Hepatocyte (in vitro differentiated cells): ENCODE measurements around the gene HPCAL1. TPM values are rescaled to one million over a fixed set of nuclear protein-coding genes. Genes with fewer than 3 reads are reported as not detected.

Experiments
- DNase-seq: peaks from one replicate; pipeline ENCODE4 v3.0.0-alpha.2; 2016; ENCODE audit warnings: low spot score
- H2AFZ ChIP-seq: fragments of 200-600 bp; sonication (generic); 2 replicates; pipeline ENCODE4 v1.6.0; 2016; ENCODE audit warnings: antibody characterized with exemption, mild to moderate bottlenecking
- H3K27ac ChIP-seq: fragments of 200-600 bp; sonication (generic); 2 replicates; pipeline ENCODE4 v1.5.1; 2016; ENCODE audit warnings: mild to moderate bottlenecking
- H3K27me3 ChIP-seq: fragments of 200-600 bp; sonication (generic); 2 replicates; pipeline ENCODE4 v1.6.1; 2016
- H3K36me3 ChIP-seq: fragments of 200-600 bp; sonication (generic); replicated peaks from 2 replicates; pipeline ENCODE4 v1.5.1; 2016; ENCODE audit warnings: low read depth; ENCODE audit not compliant: insufficient read depth
- H3K4me1 ChIP-seq: fragments of 200-600 bp; sonication (generic); 2 replicates; pipeline ENCODE4 v1.5.1; 2016; ENCODE audit warnings: mild to moderate bottlenecking, moderate library complexity; ENCODE audit not compliant: insufficient read depth
- H3K4me2 ChIP-seq: fragments of 200-600 bp; sonication (generic); 2 replicates; pipeline ENCODE4 v1.6.0; 2016
- H3K4me3 ChIP-seq: fragments of 200-600 bp; sonication (generic); 2 replicates; pipeline ENCODE4 v1.5.1; 2016; ENCODE audit warnings: mild to moderate bottlenecking
- H3K79me2 ChIP-seq: fragments of 200-600 bp; sonication (generic); 2 replicates; pipeline ENCODE4 v1.6.0; 2017; ENCODE audit warnings: mild to moderate bottlenecking
- H3K9me2 ChIP-seq: fragments of 200-600 bp; sonication (generic); replicated peaks from 2 replicates; pipeline ENCODE4 v1.6.0; 2017; ENCODE audit warnings: mild to moderate bottlenecking; ENCODE audit not compliant: insufficient read depth
- H3K9me3 ChIP-seq: fragments of 200-600 bp; sonication (generic); 2 replicates; pipeline ENCODE4 v1.5.1; 2016; ENCODE audit warnings: low read depth, mild to moderate bottlenecking
- H4K20me1 ChIP-seq: fragments of 200-600 bp; sonication (generic); 2 replicates; pipeline ENCODE4 v1.6.0; 2016; ENCODE audit warnings: mild to moderate bottlenecking; ENCODE audit not compliant: insufficient read depth, poor library complexity, severe bottlenecking
- CTCF ChIP-seq: fragments of 200-600 bp; sonication (generic); IDR thresholded peaks from 2 replicates; pipeline ENCODE4 v1.5.1; 2016; ENCODE audit warnings: antibody characterized with exemption, mild to moderate bottlenecking; ENCODE audit not compliant: poor library complexity
- EZH2 ChIP-seq: fragments of 200-600 bp; sonication (generic); IDR thresholded peaks from 2 replicates; pipeline ENCODE4 v1.6.1; 2016; ENCODE audit warnings: antibody characterized with exemption, mild to moderate bottlenecking, borderline replicate concordance
- EZH2phosphoT487 ChIP-seq: fragments of 200-600 bp; sonication (generic); IDR thresholded peaks from one replicate; pipeline ENCODE4 v1.6.1; 2018; ENCODE audit warnings: antibody characterized with exemption, mild to moderate bottlenecking, low read depth, moderate library complexity; ENCODE audit not compliant: unreplicated experiment, severe bottlenecking
- WGBS: methylation state at CpG from one replicate; pipeline ENCODE4 v1.1.6; 2016; ENCODE audit warnings: low lambda C conversion rate; ENCODE audit errors: missing lambda C conversion rate; 5-methylcytosine and 5-hydroxymethylcytosine counted together
- polyA plus RNA-seq: library from polyadenylated mRNA; unstranded; fragments of >200 nt; fragmentation: Nextera tagmentation; extraction: Ambion mirVana; gene quantifications from 2 replicates; pipeline ENCODE4 v1.2.1, GENCODE V29; 2016
- total RNA-seq: library from RNA; depleted of rRNA; stranded (reverse); fragments of >200 nt; gene quantifications from 2 replicates; pipeline ENCODE4 v1.2.3, GENCODE V29; 2014

Gene HPCAL1
- total and polyA plus RNA-seq, 2 experiments from 2014 or later = 22.5 to 39.1 TPM

GRCh38 chr2:10415048-10415447, 112.3 kb downstream of the HPCAL1 start:
- Histone ChIP-seq H3K4me1 (peaks cover 17% of the 10 kb centered on the region), H3K27ac (no peak overlapping the region), H3K9me3 (no peaks in the 10 kb centered on the region), H3K27me3 (no peaks in the 10 kb centered on the region), H3K36me3 (no peaks in the 10 kb centered on the region), H2AFZ (no peak overlapping the region), H3K9me2 (no peaks in the 10 kb centered on the region), H3K4me3 (no peak overlapping the region), H3K4me2 (no peak overlapping the region), H3K79me2 (no peaks in the 10 kb centered on the region), H4K20me1 (no peaks in the 10 kb centered on the region)
- 90% methylated on average over 8 of the region's 8 CpGs for WGBS
- no peak for TF ChIP-seq EZH2phosphoT487
- TF ChIP-seq EZH2 = no peak
- TF ChIP-seq CTCF = no peak
- DNase-seq = no peak

DNA sequence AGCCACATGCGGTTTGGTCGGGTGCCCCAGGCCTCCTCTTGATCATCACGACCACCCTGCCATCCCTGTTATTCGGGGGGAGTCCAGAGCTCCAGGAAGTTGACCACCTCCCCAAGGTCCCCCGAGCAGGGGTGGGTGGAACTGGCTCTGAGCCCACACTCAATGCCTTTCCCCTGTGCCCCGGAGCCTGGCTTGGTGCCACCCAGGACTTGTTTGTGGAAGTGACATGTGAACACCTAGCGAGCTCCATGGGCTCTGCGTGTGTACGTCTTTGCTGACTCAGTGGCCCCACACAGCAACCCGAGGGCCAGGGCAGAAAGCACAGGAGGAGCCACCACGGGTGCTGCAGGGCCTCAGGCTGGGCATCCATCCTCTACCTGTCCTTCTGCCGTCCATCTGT, 112.9 kb downstream of the HPCAL1 start:
- Histone ChIP-seq H3K9me2 (no peaks in the 10 kb centered on the region), H3K9me3 (no peaks in the 10 kb centered on the region), H3K27ac (no peak overlapping the region), H3K4me2 (no peak overlapping the region), H2AFZ (no peak overlapping the region), H3K4me3 (no peak overlapping the region), H3K79me2 (no peaks in the 10 kb centered on the region), H3K4me1 (peaks cover 15% of the 10 kb centered on the region), H4K20me1 (no peaks in the 10 kb centered on the region), H3K27me3 (no peaks in the 10 kb centered on the region), H3K36me3 (no peaks in the 10 kb centered on the region)
- no peak for DNase-seq
- 94% methylated on average over 12 of the region's 12 CpGs for WGBS
- TF ChIP-seq EZH2phosphoT487 (no peak), CTCF (no peak), EZH2 (no peak)

DNA sequence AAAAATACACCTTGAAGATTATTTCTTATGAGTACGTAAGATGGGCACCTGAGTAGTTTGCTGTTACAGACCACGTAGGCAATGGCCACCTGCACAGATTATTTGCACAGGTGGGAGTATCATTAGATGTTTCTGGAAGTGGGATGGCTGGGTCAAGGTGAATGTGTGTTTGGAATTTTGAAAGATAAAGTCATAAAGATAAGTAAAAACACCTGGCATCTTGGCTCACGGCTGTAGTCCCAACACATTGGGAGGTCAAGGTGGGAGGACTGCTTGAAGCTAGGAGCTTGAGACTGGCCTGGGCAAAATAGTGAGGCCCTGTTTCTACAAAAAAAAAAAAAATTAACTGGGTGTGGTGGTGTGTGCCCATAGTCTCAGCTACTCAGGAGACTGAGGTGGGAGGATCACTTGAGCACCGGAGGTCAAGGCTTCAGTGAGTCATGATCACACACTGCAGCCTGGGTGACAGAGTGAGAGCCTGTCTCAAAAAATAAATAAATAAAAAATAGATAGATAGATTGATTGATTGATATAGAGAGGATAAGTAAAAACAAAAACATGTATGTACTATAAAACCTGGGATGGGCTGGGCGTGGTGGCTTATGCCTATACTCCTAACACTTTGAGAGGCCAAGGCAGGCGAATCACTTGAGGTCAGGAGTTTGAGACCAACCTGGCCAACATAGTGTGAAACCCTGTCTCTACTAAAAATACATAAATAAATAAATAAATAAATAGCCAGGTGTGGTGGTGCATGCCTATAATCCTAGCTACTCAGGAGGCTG, 115.0 kb downstream of the HPCAL1 start:
- Histone ChIP-seq H3K9me2 (no peaks in the 10 kb centered on the region), H3K27ac (peak overlapping the region; percentile 49), H3K36me3 (no peaks in the 10 kb centered on the region), H3K4me3 (no peak overlapping the region), H4K20me1 (no peaks in the 10 kb centered on the region), H3K79me2 (no peaks in the 10 kb centered on the region), H3K4me1 (peaks cover 12% of the 10 kb centered on the region), H2AFZ (no peak overlapping the region), H3K27me3 (no peaks in the 10 kb centered on the region), H3K4me2 (no peak overlapping the region), H3K9me3 (no peaks in the 10 kb centered on the region)
- DNase-seq = no peak
- 69% methylated on average over 6 of the region's 6 CpGs for WGBS
- no peak for TF ChIP-seq EZH2phosphoT487
- no peak for TF ChIP-seq CTCF
- no peak for TF ChIP-seq EZH2
